IPS-18c (cell line): ENCODE data around the gene NTRK1.

ENCODE experiments used
- H3K4me3 ChIP-seq: 2 replicates; pipeline ENCODE4 v1.7.0; 2013; ENCODE audit warnings: low read depth, mild to moderate bottlenecking, low read length, moderate library complexity; ENCODE audit not compliant: insufficient read depth
- H3K9me3 ChIP-seq: one replicate; pipeline ENCODE4 v1.6.1; 2013; ENCODE audit warnings: mild to moderate bottlenecking, low read length, moderate library complexity; ENCODE audit not compliant: control insufficient read depth, insufficient read depth

The NTRK1 gene

GRCh38 chr1:156860628-156861423 lies at the start of gene NTRK1:
NTRK1 (plus strand) TSS chr1:156860865; CDS start chr1:156860935, 70 bp downstream.
- Histone ChIP-seq H3K9me3 (no peaks in the 10 kb centered on the region), H3K4me3 (peak within 1 kb of the TSS; percentile 55)

- H3K9me3 ChIP-seq: peaks cover 2% of the 10 kb centered on the region
- no peak overlapping the region for H3K4me3 ChIP-seq
These were observed 49.5 kb upstream of the NTRK1 start for GRCh38 chr1:156811168-156811567.

- Histone ChIP-seq H3K4me3 (no peak overlapping the region), H3K9me3 (peaks cover 2% of the 10 kb centered on the region)
These were observed 48.2 kb upstream of the NTRK1 start for GRCh38 chr1:156812293-156812990.

- Histone ChIP-seq H3K9me3 (peaks cover 2% of the 10 kb centered on the region), H3K4me3 (peak overlapping the region; percentile 60)
These were observed 47.4 kb upstream of the NTRK1 start for GRCh38 chr1:156813298-156813697.

GRCh38 chr1:156813750-156814570 lies 46.7 kb upstream of the NTRK1 start:
- H3K4me3 ChIP-seq: peak overlapping the region; percentile 60
- peaks cover 2% of the 10 kb centered on the region for H3K9me3 ChIP-seq

GRCh38 chr1:156814571-156815260 lies 45.9 kb upstream of the NTRK1 start:
- Histone ChIP-seq H3K9me3 (peaks cover 2% of the 10 kb centered on the region), H3K4me3 (peak overlapping the region; percentile 60)

- H3K4me3 ChIP-seq: no peak overlapping the region
These were observed 45.3 kb upstream of the NTRK1 start for GRCh38 chr1:156815307-156815826.

GRCh38 chr1:156815961-156816422 lies 44.7 kb upstream of the NTRK1 start:
- no peak overlapping the region for H3K4me3 ChIP-seq

More at GRCh38 chr1:156815307-156815826, 45.3 kb upstream of the NTRK1 start:
- H3K9me3 ChIP-seq: peaks cover 2% of the 10 kb centered on the region

GRCh38 chr1:156816561-156817328 lies 43.9 kb upstream of the NTRK1 start, which contains the start of gene SH2D2A:
SH2D2A (minus strand) TSS chr1:156816848; CDS start chr1:156816708, 140 bp downstream.
- no peak within 1 kb of the TSS for H3K4me3 ChIP-seq
- peaks cover 2% of the 10 kb centered on the region for H3K9me3 ChIP-seq

More at GRCh38 chr1:156815961-156816422, 44.7 kb upstream of the NTRK1 start:
- peaks cover 2% of the 10 kb centered on the region for H3K9me3 ChIP-seq

- Histone ChIP-seq H3K9me3 (no peaks in the 10 kb centered on the region), H3K4me3 (no peak overlapping the region)
These were observed 38.9 kb upstream of the NTRK1 start for GRCh38 chr1:156821801-156822200.

- H3K4me3 ChIP-seq: no peak overlapping the region
- no peaks in the 10 kb centered on the region for H3K9me3 ChIP-seq
These were observed 38.0 kb upstream of the NTRK1 start for GRCh38 chr1:156822680-156823079.

- Histone ChIP-seq H3K4me3 (no peak overlapping the region), H3K9me3 (no peaks in the 10 kb centered on the region)
These were observed 37.4 kb upstream of the NTRK1 start for GRCh38 chr1:156823210-156823790.

- Histone ChIP-seq H3K4me3 (no peak overlapping the region), H3K9me3 (no peaks in the 10 kb centered on the region)
These were observed 34.0 kb upstream of the NTRK1 start for GRCh38 chr1:156826630-156827029.

GRCh38 chr1:156828400-156829124 lies 32.1 kb upstream of the NTRK1 start:
- H3K4me3 ChIP-seq: no peak overlapping the region
- H3K9me3 ChIP-seq: no peaks in the 10 kb centered on the region

- no peak overlapping the region for H3K4me3 ChIP-seq
These were observed 28.2 kb upstream of the NTRK1 start for GRCh38 chr1:156832434-156832833.

More at GRCh38 chr1:156832434-156832833, 28.2 kb upstream of the NTRK1 start:
- H3K9me3 ChIP-seq: no peaks in the 10 kb centered on the region
